Pancreas (tissue), 10 donors: ENCODE data around the gene USP53. TPM values are rescaled to one million over a fixed set of nuclear protein-coding genes. Genes with fewer than 3 reads are reported as not detected.
"Not testable (repeated sequence)": the region's sequence is repeated elsewhere in the genome, so short reads cannot be mapped to it uniquely, and the experiment has no call there.

Experiments
- ATAC-seq, 4 donors: fragments of 200-7000 bp; cut with Tn5 transposase; one replicate each; pipeline versions ENCODE4 v1.8.0 to v1.9.1; 2020; ENCODE audit warnings: mild to moderate bottlenecking in 4 of 4, moderate library complexity in 4 of 4
- DNase-seq, 6 donors: peaks; one replicate each; pipeline ENCODE4 v3.0.0-alpha.2; 2020
- FAIRE-seq: peaks from 2 replicates; lab custom pipeline; 2012; peaks lifted over from hg19 to GRCh38; lab: Jason Lieb, UNC
- H3K27ac ChIP-seq, 4 donors: fragments of 200-600 bp; sonication (generic); 1 replicate in 3 of 4; 2 replicates in 1 of 4; pipeline versions ENCODE4 v1.5.0 to v1.8.0; 2020
- H3K27me3 ChIP-seq, 4 donors: fragments of 200-600 bp; one replicate each; pipeline ENCODE4 v1.8.0; 2021
- H3K36me3 ChIP-seq, 3 donors: fragments of 200-600 bp; sonication (generic) in 1 of 3; one replicate each; pipeline versions ENCODE4 v1.5.0 to v1.8.0; 2020 to 2021
- H3K4me1 ChIP-seq, 3 donors: fragments of 200-600 bp; one replicate each; pipeline ENCODE4 v1.8.0; 2021
- H3K4me3 ChIP-seq, 4 donors: fragments of 200-600 bp; sonication (generic) in 2 of 4; one replicate each; pipeline versions ENCODE4 v1.5.0 to v1.8.0; 2020 to 2021
- H3K9me3 ChIP-seq, 4 donors: fragments of 200-600 bp; one replicate each; pipeline ENCODE4 v1.8.0; 2021
- WGBS, 2 donors: extraction: QIAGEN DNeasy Blood & Tissue Kit; methylation state at CpG; one replicate each; pipeline ENCODE4 v1.1.7; 2013; 5-methylcytosine and 5-hydroxymethylcytosine counted together
- intact Hi-C, 3 donors: fragments of 100-400 bp; cut with DNase I; formaldehyde crosslinking; loops; one replicate each; pipeline versions ENCODE4 v1.11.1 to v1.14.2; 2022
- polyA plus RNA-seq, 2 donors: library from polyadenylated mRNA; stranded (reverse); fragments of 200-250 nt; gene quantifications; one replicate each; pipeline ENCODE4 v1.2.3, GENCODE V29; 2013
- total RNA-seq, 6 donors: library from RNA; stranded (reverse); fragmentation: NEBNext Ultra II Directional in 4 of 6; extraction: Animal tissue kit (Norgen Biotek cat#: 25700) in 4 of 6; gene quantifications; one replicate each; pipeline versions ENCODE4 v1.2.1 to v1.2.4, GENCODE V29; 2021 to 2023
- TF ChIP-seq, protein P1 (sequence below), 4 donors: fragments of 200-600 bp; sonication (generic) in 3 of 4; IDR thresholded peaks; one replicate each; pipeline versions ENCODE4 v1.5.0 to v1.8.0; 2021; ENCODE audit warnings: antibody characterized with exemption in 4 of 4
- donor health status: healthy with polysubstance abuse.
- donor health status: DM: no; HTN: no; CAD: no; lungs with moderate emphysema.
- donor health status: DM: no; HTN: no; CAD: no.
- donor health status: control.
- donor health status: control.
- donor health status: Bipolar disorder and iron deficiency.
- donor health status: DM: yes; HTN: yes; CAD: no.
- donor health status: DM: no; HTN: no; CAD: no.
- donor health status: DM: no; HTN: no; CAD: no.
- donor health status: DM: yes; HTN: yes; CAD: no.

USP53 gene
- total RNA-seq, result 10 to 100 TPM; 11.2 to 21.2 (median 17.2) TPM
- polyA plus RNA-seq, result 10 to 100 TPM; 12.4 to 15.4 TPM

DNA sequence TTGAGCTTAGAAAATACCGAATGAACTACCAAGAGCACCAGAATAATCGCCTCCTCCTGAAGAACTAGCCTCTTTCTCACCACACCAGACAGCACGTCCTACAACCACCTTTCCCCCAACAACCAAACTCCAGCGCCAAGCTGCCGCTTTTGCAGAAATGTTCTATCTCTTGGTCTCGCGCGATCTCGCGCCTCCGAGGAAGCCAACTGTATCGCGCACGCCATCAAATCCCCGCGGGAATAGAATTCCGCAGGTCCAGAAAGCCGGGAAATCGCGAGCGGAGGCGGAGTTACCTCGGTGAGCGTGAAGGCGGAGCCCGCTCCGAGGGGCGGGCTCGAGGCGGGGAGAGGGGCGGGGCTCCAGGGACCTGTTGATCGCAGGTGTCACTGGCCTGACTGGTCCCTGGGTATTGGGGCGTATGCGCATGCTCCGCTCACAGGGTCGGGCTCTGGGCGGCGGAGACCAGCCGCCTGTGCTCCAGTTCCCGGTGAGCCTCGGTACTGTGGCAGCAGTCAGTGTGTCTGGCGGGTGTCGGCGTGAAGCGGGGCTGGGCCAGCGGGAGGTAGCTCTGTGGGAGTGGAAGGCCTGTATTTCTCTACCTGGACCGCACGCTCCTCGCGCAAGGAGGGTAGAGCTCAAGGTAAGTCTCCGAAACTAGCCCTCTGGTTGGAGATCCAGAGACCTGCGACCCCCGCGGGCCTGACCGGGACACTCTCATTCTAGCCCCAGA, at the start of gene USP53:
Gene USP53, plus strand, starts transcription at position 480 of the 730 bp plus-strand sequence. CDS start 27,047 bp downstream, outside the sequence.
- intact Hi-C loops, result no loop called here
- peak; percentile 94 for FAIRE-seq
- no peaks in the 10 kb centered on the region for H3K27me3 ChIP-seq

DNA sequence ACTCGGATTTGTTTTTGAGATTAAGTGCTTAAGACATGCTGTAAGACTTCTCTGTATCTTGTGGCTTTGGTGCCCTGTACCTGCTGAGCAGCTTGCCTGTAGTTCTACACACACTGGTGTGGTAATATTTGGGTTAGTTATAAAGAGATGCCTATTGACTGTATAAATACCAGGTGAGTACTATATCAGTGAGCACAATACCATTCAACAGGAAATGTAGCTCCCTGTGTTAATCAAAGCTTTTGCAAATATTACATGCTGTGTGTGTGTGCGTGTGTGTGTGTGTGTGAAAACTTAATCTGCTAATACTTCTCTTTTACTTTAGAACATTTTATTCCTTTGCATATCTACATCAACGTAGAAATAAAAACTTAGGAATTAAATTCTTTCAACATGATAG, 46.7 kb upstream of the USP53 start:
- TF ChIP-seq, protein P1, sequence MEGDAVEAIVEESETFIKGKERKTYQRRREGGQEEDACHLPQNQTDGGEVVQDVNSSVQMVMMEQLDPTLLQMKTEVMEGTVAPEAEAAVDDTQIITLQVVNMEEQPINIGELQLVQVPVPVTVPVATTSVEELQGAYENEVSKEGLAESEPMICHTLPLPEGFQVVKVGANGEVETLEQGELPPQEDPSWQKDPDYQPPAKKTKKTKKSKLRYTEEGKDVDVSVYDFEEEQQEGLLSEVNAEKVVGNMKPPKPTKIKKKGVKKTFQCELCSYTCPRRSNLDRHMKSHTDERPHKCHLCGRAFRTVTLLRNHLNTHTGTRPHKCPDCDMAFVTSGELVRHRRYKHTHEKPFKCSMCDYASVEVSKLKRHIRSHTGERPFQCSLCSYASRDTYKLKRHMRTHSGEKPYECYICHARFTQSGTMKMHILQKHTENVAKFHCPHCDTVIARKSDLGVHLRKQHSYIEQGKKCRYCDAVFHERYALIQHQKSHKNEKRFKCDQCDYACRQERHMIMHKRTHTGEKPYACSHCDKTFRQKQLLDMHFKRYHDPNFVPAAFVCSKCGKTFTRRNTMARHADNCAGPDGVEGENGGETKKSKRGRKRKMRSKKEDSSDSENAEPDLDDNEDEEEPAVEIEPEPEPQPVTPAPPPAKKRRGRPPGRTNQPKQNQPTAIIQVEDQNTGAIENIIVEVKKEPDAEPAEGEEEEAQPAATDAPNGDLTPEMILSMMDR (IDR thresholded peaks at IDR 0.05), result no peak
- intact Hi-C loops, result no loop called here
- 58 to 61% methylated on average over 3 of the region's 3 CpGs for WGBS, 2 donors
- Histone ChIP-seq H3K36me3 (no peaks in the 10 kb centered on the region), H3K27ac (no peak overlapping the region), H3K9me3 (no peaks in the 10 kb centered on the region), H3K4me3 (no peak overlapping the region), H3K4me1 (peaks cover 0 to 8% (median 0%) of the 10 kb centered on the region in 3 donors), H3K27me3 (no peaks in the 10 kb centered on the region)
- DNase-seq (no peak), FAIRE-seq (no peak), ATAC-seq (peak in 1 of 4 donors; percentile 62)

More for the DNA sequence above, at the start of gene USP53:
- DNase-seq (peak; percentile 99 to 100 (median 100)), ATAC-seq (peak; percentile 92 to 97 (median 94))
- Histone ChIP-seq H3K36me3 (peaks cover 0 to 1% (median 0%) of the 10 kb centered on the region in 3 donors), H3K4me3 (peak within 1 kb of the TSS; percentile 36 to 82 (median 76)), H3K9me3 (no peaks in the 10 kb centered on the region), H3K27ac (peak within 1 kb of the TSS; percentile 87 to 99 (median 98)), H3K4me1 (peaks cover 0 to 4% (median 0%) of the 10 kb centered on the region in 3 donors)
- WGBS, 2 donors, result 0 to 1% methylated on average over 50 to 55 of the region's 55 CpGs
- TF ChIP-seq, protein P1 (IDR thresholded peaks at IDR 0.05), result no peak

DNA sequence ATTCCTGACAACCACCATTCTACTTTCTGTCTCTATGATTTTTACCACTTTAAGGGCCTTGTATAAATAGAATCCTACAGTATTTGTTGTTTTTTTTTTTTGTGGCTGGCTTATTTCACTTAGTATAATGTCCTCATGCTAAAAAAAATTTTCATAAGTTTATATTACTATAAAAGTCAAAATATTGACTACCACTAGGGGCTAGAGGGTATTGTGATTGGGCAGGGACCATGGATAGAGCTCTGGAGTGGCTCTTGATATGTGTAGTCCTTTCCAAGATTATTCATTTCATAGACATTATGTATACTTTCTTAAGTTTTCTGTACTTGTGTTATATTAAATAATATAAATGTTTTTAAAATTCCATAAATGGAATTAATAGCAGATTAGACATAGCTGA, 42.3 kb upstream of the USP53 start:
- Histone ChIP-seq H3K36me3 (no peaks in the 10 kb centered on the region), H3K4me3 (no peak overlapping the region), H3K27me3 (no peaks in the 10 kb centered on the region), H3K4me1 (no peaks in the 10 kb centered on the region), H3K27ac (no peak overlapping the region), H3K9me3 (no peaks in the 10 kb centered on the region)
- FAIRE-seq, result no peak
- no peak for DNase-seq
- ATAC-seq, result no peak
- TF ChIP-seq, protein P1 (IDR thresholded peaks at IDR 0.05), result no peak
- intact Hi-C loops, result no loop called here

DNA sequence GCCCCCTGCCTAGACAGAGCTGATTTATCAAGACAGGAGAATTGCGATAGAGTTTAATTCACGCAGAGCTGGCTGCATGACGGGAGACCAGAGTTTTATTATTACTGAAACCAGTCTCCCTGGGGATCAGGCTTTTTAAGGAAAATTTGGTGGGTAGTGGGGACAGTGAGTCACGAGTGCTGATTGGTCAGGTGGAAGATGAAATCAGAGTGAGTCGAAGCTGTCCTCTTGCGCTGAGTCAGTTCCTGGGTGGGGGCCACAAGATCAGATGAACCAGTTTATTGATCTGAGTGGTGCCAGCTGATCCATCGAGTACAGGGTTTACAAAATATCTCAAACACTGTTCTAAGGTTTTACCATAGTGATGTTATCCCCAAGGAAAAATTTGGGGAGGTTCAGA, 40.3 kb upstream of the USP53 start:
- DNase-seq (no peak), ATAC-seq (no peak), FAIRE-seq (no peak)
- Histone ChIP-seq H3K4me1 (no peaks in the 10 kb centered on the region), H3K9me3 (no peaks in the 10 kb centered on the region), H3K4me3 (no peak overlapping the region), H3K36me3 (no peaks in the 10 kb centered on the region), H3K27ac (no peak overlapping the region), H3K27me3 (no peaks in the 10 kb centered on the region)
- 88 to 91% methylated on average over 7 of the region's 7 CpGs for WGBS, 2 donors
- intact Hi-C loops, result no loop called here
- TF ChIP-seq, protein P1 (IDR thresholded peaks at IDR 0.05), result no peak

DNA sequence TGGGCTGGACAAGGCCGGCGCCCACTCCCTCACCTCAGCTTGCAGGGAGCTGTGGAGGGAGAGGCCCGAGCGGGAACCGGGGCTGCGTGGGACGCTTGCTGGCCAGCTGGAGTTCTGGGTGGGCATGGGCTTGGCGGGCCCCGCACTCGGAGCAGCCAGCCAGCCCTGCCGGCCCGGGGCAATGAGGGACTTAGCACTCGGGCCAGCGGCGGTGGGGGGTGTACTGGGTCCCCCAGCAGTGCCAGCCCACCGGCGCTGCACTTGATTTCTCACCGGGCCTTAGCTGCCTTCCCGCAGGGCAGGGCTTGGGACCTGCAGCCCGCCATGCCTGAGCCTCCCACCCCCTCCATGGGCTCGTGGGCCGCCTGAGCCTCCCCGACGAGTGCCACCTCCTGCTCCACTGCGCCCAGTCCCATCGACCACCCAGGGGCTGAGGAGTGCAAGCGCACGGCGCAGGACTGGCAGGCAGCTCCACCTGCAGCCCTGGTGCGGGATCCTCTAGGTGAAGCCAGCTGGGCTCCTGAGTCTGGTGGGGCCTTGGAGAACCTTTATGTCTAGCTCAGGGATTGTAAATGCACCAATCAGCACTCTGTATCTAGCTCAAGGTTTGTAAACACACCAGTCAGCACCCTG, 38.7 kb upstream of the USP53 start:
- H3K4me3 ChIP-seq, intact Hi-C loops, H3K27ac ChIP-seq, H3K9me3 ChIP-seq, ATAC-seq, H3K27me3 ChIP-seq, H3K4me1 ChIP-seq, FAIRE-seq, H3K36me3 ChIP-seq: not testable (repeated sequence)
- DNase-seq, result peak in 2 of 6 donors; percentile 45 to 53
- whole genome bisulfite sequencing, 2 donors, result 93 to 94% methylated on average over 30 of the region's 30 CpGs
